ENCODE measurements around the gene KIAA0586. TPM values are rescaled to one million over a fixed set of nuclear protein-coding genes. Genes with fewer than 3 reads are reported as not detected.

KIAA0586 gene
- polyA plus RNA-seq, 1 experiment, result 24.6 TPM

DNA sequence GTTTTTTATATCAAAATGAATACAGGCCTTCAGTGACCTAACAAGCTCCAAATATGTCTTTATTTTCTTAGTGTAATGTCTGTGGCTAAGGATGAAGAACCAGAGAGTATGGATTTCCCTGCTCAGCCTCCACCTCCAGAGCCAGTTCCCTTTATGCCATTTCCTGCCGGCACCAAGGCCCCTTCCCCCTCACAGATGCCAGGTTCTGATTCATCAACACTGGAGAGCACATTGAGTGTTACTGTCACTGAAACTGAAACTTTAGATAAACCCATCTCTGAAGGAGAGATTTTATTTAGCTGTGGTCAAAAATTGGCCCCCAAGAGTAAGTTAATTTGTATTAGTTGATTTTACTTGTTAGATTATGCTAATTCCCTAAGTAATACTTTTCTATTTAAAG lies 61.0 kb downstream of the KIAA0586 start:
- POLR2A ChIA-PET, result no interaction called here
- no peak for DNase-seq (ENCODE audit: low read depth, low spot score)
- H3K27ac ChIP-seq (ENCODE audit: low read depth, low read length), result no peak overlapping the region
- CTCF ChIA-PET, result interaction anchor here (1.9 kb wide), 1 partner anchor 567 kb away, joined by 7 read pairs; no protein-coding TSS in a partner anchor
- no peaks in the 10 kb centered on the region for H3K9me3 ChIP-seq (ENCODE audit: control insufficient read depth, insufficient read depth, low read length)
- TF ChIP-seq, protein P1, sequence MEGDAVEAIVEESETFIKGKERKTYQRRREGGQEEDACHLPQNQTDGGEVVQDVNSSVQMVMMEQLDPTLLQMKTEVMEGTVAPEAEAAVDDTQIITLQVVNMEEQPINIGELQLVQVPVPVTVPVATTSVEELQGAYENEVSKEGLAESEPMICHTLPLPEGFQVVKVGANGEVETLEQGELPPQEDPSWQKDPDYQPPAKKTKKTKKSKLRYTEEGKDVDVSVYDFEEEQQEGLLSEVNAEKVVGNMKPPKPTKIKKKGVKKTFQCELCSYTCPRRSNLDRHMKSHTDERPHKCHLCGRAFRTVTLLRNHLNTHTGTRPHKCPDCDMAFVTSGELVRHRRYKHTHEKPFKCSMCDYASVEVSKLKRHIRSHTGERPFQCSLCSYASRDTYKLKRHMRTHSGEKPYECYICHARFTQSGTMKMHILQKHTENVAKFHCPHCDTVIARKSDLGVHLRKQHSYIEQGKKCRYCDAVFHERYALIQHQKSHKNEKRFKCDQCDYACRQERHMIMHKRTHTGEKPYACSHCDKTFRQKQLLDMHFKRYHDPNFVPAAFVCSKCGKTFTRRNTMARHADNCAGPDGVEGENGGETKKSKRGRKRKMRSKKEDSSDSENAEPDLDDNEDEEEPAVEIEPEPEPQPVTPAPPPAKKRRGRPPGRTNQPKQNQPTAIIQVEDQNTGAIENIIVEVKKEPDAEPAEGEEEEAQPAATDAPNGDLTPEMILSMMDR (IDR thresholded peaks at IDR 0.05; ENCODE audit: low read depth, low read length), result no peak
- H3K27me3 ChIP-seq (ENCODE audit: control insufficient read depth, insufficient read depth, low read length), result no peaks in the 10 kb centered on the region
- H3K4me3 ChIP-seq (ENCODE audit: low read depth, low read length), result no peak overlapping the region

GRCh38 chr14:58491593-58491992 lies 64.1 kb downstream of the KIAA0586 start:
- TF ChIP-seq, protein P1 (IDR thresholded peaks at IDR 0.05; ENCODE audit: low read depth, low read length), result no peak

DNA sequence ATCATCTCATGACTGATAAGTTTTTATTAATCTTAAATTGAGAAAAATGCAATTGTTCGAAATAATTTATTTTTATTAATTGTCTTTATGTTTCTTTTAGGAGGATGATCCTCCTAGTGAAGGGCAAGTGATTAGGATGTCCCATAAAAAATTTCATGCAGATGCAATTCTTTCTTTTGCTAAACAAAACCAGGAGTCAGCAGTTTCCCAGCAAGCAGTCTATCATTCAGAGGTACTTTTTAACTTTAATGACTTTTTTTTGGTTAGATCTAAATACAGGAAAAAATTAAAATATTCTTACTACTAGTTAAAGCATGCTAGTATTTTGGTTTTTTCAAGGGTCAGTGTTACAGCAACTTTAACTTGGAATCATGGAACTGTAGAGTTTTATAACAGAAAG lies 64.5 kb downstream of the KIAA0586 start:
- CTCF ChIA-PET, result interaction anchor here (0.6 to 3.7 kb wide), 2 partner anchors 9 to 62 kb away, joined by 4 to 15 read pairs; no protein-coding TSS in a partner anchor
- H3K4me3 ChIP-seq (ENCODE audit: low read depth, low read length), result no peak overlapping the region
- TF ChIP-seq, protein P1 (IDR thresholded peaks at IDR 0.05; ENCODE audit: low read depth, low read length), result no peak
- no peak overlapping the region for H3K27ac ChIP-seq (ENCODE audit: low read depth, low read length)
- DNase-seq (ENCODE audit: low read depth, low spot score), result no peak
- POLR2A ChIA-PET, result no interaction called here
- no peaks in the 10 kb centered on the region for H3K27me3 ChIP-seq (ENCODE audit: control insufficient read depth, insufficient read depth, low read length)
- H3K9me3 ChIP-seq (ENCODE audit: control insufficient read depth, insufficient read depth, low read length), result no peaks in the 10 kb centered on the region

More at GRCh38 chr14:58491593-58491992, 64.1 kb downstream of the KIAA0586 start:
- DNase-seq (ENCODE audit: low read depth, low spot score), result no peak
- ChIA-PET CTCF (interaction anchor here (0.6 to 3.7 kb wide), 3 partner anchors 10 to 564 kb away, joined by 4 to 15 read pairs (median 4); no protein-coding TSS in a partner anchor), POLR2A (no interaction called here)
- no peak overlapping the region for H3K27ac ChIP-seq (ENCODE audit: low read depth, low read length)
- no peaks in the 10 kb centered on the region for H3K27me3 ChIP-seq (ENCODE audit: control insufficient read depth, insufficient read depth, low read length)
- no peaks in the 10 kb centered on the region for H3K9me3 ChIP-seq (ENCODE audit: control insufficient read depth, insufficient read depth, low read length)
- H3K4me3 ChIP-seq (ENCODE audit: low read depth, low read length), result no peak overlapping the region

- ChIA-PET POLR2A (interaction anchor here (0.6 to 2.1 kb wide), 4 partner anchors 136 to 554 kb away, joined by 3 to 9 read pairs (median 5); partner anchors contain the start of gene DACT1), CTCF (interaction anchor here (0.5 to 4.3 kb wide), 56 partner anchors 9 to 623 kb away, joined by 3 to 81 read pairs (median 4); partner anchors contain the start of gene DACT1)
- Histone ChIP-seq H3K4me3 (ENCODE audit: low read depth, low read length) (no peak overlapping the region), H3K27ac (ENCODE audit: low read depth, low read length) (no peak overlapping the region), H3K9me3 (ENCODE audit: control insufficient read depth, insufficient read depth, low read length) (no peaks in the 10 kb centered on the region), H3K27me3 (ENCODE audit: control insufficient read depth, insufficient read depth, low read length) (no peaks in the 10 kb centered on the region)
- TF ChIP-seq, protein P1 (IDR thresholded peaks at IDR 0.05; ENCODE audit: low read depth, low read length), result peak; percentile 91
- DNase-seq (ENCODE audit: low read depth, low spot score), result peak; percentile 72
Observed at GRCh38 chr14:58501214-58501816, 73.8 kb downstream of the KIAA0586 start.

DNA sequence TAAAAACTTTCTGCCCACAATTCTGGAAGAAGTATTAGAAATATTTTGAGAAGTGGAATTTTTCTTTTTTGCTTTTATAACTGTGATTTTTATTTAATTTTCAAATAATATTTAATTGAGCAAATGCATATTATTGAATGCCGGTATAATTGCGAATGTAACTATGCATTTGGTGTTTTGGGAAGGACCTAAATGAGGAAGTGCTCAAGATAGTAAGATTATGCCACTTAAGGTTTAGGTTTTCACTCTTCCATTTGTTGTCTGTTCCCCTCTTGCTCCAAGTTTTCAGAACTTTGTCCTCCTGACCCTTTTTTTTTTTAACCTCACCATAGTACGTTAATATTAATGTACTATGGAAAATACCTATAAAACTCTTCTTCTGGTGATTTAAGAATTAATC lies 85.8 kb downstream of the KIAA0586 start:
- H3K27ac ChIP-seq (ENCODE audit: low read depth, low read length), result no peak overlapping the region
- POLR2A ChIA-PET, result no interaction called here
- DNase-seq (ENCODE audit: low read depth, low spot score), result no peak
- TF ChIP-seq, protein P1 (IDR thresholded peaks at IDR 0.05; ENCODE audit: low read depth, low read length), result no peak
- no peaks in the 10 kb centered on the region for H3K9me3 ChIP-seq (ENCODE audit: control insufficient read depth, insufficient read depth, low read length)
- CTCF ChIA-PET, result no interaction called here
- no peaks in the 10 kb centered on the region for H3K27me3 ChIP-seq (ENCODE audit: control insufficient read depth, insufficient read depth, low read length)
- no peak overlapping the region for H3K4me3 ChIP-seq (ENCODE audit: low read depth, low read length)

All from AG04450 (cell line).